GM10248 (cell line): ENCODE measurements around the gene AQP12B.

Experiments
- CTCF ChIA-PET: fragments of 300-600 bp; sonication (Branson Sonifier 250); formaldehyde crosslinking; extraction: SDS; loops from one replicate; lab custom pipeline; 2021; ENCODE audit warnings: antibody characterized with exemption; lab: Yijun Ruan, JAX
- POLR2A ChIA-PET: fragments of 350-650 bp; sonication (Branson Sonifier 250); formaldehyde crosslinking; extraction: SDS; loops from one replicate; lab custom pipeline; 2020; ENCODE audit warnings: antibody characterized with exemption; lab: Yijun Ruan, JAX
- DNase-seq: peaks from one replicate; pipeline ENCODE4 v3.0.0; 2012; ENCODE audit errors: extremely low spot score
- TF ChIP-seq, protein P1 (sequence below): IDR thresholded peaks from 2 replicates; pipeline ENCODE4 v1.5.1; 2012; ENCODE audit warnings: mild to moderate bottlenecking, low read depth; ENCODE audit errors: extremely low read depth, missing control alignments, control extremely low read depth

Gene AQP12B

DNA sequence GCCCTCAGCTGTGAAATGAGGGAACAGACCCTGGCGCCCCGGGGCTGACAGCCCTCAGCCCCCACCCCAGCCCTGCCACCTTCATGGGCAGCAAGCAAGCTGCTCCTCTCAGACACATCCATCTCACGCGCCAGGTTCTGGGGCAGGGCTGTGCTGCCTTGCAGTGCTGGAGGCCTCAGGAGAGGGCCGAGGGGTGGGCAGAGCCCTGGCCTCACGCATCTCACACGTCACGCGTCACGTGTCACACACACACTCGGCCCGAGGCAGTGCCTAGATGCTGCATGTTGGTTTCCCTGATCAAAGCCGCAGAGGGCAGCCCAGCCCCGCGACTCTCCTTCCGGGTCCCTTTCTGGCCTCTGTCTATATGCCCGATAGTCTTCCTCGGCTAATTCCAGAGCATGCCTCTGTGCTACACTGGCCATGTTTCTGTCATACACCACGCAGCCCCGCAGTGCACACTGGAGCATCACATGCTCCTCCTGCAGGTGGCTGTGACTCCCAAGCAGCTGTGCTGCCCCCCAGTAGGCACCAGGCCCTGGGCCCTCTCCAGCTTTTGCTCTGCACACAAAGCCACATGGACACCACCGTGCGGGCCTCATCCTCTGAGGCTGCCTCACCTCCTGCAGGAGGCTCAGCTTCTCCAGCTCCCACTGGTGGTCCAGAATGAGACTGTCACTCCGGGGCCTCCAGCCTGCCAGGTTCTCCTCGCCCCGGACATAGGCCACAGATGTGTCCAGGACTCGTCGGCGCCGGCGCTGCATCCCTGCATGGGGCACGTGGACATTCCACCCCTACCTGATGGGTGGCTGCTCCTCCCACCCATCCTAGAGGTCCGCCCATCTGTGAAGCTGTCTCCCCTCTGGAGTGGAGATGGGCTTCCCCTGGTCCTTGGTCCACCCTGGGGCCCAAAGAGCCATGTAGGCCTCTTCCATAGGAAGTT, 40.4 kb upstream of the AQP12B start:
- TF ChIP-seq, protein P1, sequence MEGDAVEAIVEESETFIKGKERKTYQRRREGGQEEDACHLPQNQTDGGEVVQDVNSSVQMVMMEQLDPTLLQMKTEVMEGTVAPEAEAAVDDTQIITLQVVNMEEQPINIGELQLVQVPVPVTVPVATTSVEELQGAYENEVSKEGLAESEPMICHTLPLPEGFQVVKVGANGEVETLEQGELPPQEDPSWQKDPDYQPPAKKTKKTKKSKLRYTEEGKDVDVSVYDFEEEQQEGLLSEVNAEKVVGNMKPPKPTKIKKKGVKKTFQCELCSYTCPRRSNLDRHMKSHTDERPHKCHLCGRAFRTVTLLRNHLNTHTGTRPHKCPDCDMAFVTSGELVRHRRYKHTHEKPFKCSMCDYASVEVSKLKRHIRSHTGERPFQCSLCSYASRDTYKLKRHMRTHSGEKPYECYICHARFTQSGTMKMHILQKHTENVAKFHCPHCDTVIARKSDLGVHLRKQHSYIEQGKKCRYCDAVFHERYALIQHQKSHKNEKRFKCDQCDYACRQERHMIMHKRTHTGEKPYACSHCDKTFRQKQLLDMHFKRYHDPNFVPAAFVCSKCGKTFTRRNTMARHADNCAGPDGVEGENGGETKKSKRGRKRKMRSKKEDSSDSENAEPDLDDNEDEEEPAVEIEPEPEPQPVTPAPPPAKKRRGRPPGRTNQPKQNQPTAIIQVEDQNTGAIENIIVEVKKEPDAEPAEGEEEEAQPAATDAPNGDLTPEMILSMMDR: no peak
- no peak for DNase-seq
- POLR2A ChIA-PET: no interaction called here
- CTCF ChIA-PET: no interaction called here

DNA sequence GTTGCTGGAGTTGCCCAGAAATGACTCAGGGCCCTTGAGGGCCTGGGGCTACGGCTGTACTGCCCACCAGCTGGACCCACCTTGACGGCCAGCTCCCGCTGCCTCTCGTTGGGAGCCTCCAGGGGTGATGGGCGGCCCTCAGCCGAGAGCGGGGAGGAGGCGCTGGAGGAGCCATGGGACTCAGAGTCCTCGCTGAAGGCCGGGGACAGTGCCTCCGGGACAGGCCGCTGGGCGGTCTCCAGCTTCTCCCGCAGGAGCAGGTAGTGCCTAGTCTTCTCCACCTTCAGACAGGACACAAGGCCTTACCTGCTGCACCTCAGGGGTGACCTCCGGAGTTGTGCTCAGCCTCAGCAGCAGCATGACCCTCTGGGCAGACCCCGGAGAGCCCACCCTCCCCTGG, 39.7 kb upstream of the AQP12B start:
- CTCF ChIA-PET: no interaction called here
- POLR2A ChIA-PET: no interaction called here
- TF ChIP-seq, protein P1: no peak

DNA sequence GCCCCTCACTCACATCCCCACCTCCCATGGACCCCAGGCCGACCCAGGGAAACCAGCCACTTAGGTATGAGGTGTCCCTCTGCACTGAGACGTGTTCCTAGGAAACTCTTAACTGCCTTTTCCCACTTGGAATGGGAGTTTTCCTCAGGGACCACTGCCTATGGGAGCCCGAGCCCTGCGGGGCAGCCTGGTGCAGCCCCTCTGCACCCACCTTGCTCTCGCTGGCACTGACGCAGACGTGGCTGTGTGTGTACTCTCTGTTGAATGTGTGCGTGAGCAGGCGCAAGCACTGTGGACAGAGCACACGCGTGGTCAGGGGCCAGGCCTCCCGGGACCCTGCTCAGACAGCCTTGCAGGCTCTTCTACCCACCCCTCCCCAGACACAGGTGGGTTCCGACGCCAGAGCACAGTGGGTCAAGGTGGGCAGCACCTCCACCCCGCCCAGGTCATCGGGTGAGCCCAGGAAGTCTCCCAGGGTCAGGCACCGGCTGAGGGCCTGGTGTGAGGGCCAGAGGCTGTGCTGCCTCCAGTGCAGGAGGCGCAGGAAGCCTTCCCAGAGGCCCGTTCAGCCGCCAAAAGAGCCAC, 39.0 kb upstream of the AQP12B start:
- TF ChIP-seq, protein P1: no peak
- ChIA-PET POLR2A (no interaction called here), CTCF (no interaction called here)
- no peak for DNase-seq

More for the DNA sequence above, 39.7 kb upstream of the AQP12B start:
- DNase-seq: no peak

DNA sequence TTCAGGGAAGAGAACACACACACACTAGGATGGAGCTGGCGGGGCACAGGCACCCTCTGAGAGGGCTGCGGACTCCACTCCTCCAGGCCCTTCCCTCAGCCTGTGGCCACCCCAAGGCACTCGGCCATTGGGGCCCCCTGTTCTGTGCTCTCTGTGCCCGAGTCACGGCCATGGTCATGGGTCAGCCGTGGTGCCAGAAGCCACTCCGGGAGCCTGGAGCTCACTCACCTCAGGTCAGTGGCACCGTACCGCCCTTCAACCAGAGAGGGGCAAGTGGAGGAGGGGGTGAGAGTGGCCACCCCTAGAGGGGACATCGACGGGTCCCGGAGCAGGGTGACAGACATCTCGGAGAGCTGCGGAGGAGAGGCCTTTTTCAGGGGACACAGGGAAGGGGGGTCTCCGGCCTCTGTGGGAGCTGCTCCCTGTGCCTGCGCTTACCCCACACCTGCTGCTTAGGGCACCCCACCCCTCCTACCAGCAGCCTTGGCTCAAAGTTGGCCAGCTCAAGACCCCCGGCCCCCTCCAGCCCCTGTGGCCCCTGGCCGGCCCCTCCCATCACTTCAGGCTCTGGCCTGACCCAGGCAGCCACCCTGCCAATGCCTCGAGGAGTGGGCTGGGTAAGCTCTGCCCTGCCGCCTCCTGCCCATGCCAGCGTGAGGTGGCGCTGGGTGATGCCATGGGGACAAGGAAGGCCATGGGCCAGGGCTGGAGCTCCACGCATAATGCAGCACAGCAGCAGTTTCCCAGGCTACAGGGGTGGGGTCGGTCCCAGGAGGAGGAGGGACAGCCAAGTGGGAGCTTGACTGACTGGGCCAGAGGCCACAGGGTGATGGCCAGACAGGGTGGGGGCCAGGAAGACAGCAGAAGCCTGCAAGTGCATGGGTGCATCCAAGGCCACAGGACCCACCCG, 38.3 kb upstream of the AQP12B start:
- POLR2A ChIA-PET: no interaction called here
- CTCF ChIA-PET: no interaction called here
- TF ChIP-seq, protein P1: no peak
- DNase-seq: no peak

DNA sequence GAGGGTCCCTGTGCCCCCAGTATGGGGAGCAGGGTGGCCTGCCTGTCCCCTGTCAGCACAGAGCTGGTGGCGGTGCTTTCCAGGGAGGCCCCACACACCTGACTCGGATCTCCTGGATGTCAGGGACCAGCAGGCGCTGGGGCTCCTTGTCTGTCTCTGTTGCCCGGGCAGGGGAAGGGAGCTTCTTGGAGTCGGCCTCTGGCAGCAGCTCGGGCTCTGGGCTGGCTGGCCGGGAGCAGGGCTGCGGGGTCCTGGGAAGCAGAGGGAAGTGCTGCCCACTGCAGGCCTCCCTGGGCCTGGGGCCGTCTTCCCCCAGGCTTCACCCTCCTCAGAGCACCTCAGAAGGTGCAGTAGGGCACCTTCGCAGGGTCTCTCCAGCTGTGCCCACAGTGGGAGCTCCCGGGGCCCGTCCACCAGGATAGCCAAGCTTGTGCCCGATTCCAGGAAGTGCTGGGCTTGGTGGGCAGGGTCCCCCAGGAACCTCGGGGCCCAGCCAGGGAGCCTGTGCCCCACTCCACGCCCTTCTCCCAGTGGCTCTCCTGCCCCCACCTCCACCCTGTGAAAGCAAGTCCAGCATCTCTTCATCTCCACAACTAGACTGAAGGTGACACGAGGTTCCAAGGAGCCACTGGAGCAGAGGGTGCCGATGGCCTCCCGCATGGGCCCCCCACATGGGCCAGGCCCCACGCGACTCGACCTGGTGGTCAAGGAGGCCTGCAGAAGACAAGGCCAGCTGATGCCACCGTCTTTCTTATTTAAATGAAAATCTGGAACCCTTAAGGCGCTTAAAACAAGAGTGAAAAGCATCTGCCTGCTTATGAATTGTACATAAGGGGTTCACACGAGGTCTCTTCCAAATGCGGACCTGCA, 37.2 kb upstream of the AQP12B start:
- ChIA-PET CTCF (interaction anchor here (0.7 to 1.1 kb wide), 2 partner anchors 10 to 11 kb away, joined by 3 read pairs; no protein-coding TSS in a partner anchor), POLR2A (no interaction called here)
- TF ChIP-seq, protein P1: no peak
- no peak for DNase-seq
